Stimulated activated CD8-positive, alpha-beta memory T cell treated with anti-CD3 and anti-CD28 coated beads, Interleukin-7, amount 100 ng/mL, for 48 hours (primary cell): Measurements from ENCODE around the gene HES7.

Experiments
- DNase-seq, 2 donors: peaks; one replicate each; pipeline ENCODE4 v3.0.0-alpha.2; 2020; ENCODE audit warnings: low read depth in 1 of 2; ENCODE audit errors: extremely low read depth in 1 of 2

Gene HES7

DNA sequence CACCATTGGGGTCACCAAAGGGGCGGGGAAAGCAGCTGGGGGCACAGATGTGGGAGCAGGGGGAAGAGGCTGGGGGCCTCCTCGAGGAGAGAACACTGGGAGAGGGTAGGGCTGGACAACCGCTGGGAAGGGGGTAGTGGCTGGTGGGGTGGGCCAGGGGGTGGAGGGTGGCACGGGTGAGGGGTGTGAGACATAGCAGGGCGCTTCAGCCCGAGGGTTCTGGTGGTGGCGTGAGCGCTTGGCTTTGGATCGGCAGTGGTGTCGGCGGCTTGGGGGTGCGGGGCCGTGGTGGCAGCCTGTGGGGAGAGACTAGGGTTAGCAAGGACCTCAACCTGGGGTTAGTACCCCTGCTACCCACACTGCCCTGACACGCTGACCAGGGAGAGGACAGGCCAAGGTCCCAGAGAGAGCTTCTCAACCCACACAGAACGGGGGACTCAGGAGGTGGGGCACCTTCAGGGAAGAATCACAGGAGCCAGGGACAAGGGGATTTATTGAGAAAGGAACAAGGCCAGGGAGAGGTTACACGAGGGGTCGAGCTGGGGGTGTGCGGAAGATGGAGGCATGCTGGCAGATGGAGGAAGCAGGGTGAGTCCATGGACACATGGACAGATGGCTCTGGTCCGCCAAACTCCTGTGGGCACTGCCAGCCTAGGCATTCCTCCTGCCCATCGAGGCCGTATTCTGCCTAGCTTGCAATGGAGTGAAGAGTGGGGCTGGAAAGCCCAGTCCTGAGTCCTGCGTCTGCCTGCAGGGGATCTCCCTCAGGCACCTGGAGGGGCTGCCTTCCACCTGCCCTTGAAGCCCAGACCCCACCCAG is 19.9 kb upstream of the HES7 start:
- DNase-seq: no peak

DNA sequence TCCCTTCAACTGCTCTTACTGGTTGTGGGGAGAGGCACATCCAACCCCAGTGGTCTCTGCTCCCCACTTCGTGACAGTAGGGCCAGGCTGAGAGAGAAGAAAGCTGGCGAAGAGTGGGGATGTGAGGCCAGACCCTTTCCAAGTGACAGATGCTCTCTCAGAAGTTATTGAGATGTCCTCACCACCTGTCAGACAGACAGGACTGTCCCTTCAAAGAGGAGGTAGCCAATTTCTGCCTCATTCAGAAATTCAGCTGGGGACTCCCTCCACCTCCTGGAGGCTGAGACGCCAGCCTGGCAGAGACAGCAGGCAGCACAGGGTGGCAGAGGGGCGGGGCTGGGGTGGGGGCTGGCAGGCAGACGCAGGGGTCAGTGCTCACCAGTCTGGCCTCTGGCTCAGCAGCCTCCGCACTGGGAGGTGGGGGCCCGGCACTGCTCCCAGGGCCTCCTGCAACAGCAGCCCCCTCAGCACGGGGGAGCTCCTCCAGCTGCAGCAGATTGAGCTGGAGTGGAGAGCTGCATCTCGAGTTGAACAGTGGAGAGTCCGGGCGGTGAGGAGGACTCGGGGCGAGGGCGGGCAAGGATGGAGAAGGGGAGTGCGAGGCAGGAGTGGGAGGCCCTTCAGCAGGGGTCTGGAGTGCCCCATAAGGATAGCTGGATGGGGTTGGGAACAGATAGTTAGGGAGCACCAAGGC is 19.1 kb upstream of the HES7 start:
- DNase-seq: no peak

- no peak for DNase-seq
These were observed 18.4 kb upstream of the HES7 start for GRCh38 chr17:8142158-8142886.

GRCh38 chr17:8141741-8142140 is 17.8 kb upstream of the HES7 start:
- no peak for DNase-seq

GRCh38 chr17:8141045-8141444 is 17.1 kb upstream of the HES7 start:
- no peak for DNase-seq

DNA sequence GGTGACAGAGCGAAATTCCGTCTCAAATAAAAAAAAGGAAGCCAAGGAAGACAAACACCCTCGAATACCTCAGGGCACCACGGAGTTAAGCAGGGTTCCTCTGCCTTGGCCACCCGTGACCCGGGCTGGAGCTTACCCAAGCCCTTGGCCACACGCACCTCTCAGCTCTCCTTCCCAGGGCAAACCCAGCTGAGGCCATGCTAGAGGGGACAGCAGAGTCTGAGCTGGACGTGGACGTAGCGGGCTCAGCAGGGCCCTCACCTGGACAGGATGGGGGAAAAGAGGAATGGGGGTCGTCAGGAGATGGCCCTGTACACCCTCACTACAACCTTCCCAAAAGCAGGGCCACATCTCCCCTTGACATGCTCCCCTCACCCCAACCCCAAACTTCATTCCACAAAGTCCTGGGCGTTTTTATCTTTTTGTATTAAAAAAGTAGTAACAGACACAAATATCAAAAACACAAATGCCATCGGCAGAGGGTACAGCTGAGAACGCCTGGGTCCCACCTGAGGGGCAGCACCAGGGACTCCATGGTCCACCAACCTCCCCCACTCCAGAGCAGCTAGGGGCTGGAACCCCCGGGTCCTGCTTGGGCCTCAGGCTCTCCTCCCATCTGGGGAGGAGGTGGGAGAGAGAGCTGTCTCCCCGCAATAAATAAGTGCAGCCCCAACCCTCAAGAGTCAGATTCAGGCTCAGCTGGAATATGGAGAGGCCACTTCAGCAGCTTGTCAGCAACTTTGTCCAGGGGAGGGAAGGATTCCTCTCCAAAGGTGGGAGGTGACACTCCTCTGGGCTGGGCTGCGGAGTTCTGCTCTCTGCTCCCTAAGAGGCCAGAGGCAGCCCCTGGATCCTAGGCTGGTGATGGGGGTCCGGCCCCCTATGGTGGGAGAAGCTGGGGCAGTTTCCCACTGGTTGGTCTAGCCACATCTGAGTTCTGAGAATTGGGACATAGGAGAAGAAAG is 16.4 kb upstream of the HES7 start:
- no peak for DNase-seq

- peak; percentile 94 to 95 for DNase-seq
These were observed 14.9 kb upstream of the HES7 start for GRCh38 chr17:8138672-8139371.

GRCh38 chr17:8138374-8138671 is 14.4 kb upstream of the HES7 start:
- no peak for DNase-seq

GRCh38 chr17:8137645-8138373 is 13.9 kb upstream of the HES7 start:
- no peak for DNase-seq

DNA sequence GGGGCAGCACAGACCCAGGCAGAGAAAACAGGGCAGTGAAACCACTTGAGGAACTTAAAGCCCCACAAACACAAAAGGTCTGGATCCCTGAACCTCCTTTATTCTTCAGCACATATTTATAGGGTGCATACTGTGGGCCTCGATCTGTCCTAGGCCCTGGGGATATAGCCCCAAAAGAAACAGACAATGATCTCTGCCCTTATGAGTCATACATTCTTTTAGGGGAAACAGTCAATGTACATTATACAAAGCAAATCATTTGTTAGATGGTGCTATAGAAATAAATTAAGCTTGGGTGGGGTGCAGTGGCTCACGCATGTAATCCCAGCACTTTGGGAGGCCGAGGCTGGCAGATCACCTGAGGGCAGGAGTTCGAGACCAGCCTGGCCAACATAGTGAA is 10.0 kb upstream of the HES7 start:
- DNase-seq: no peak

GRCh38 chr17:8133399-8133798 is 9.5 kb upstream of the HES7 start:
- DNase-seq: no peak

- DNase-seq: no peak
These were observed 8.0 kb upstream of the HES7 start for GRCh38 chr17:8131844-8132441.

DNA sequence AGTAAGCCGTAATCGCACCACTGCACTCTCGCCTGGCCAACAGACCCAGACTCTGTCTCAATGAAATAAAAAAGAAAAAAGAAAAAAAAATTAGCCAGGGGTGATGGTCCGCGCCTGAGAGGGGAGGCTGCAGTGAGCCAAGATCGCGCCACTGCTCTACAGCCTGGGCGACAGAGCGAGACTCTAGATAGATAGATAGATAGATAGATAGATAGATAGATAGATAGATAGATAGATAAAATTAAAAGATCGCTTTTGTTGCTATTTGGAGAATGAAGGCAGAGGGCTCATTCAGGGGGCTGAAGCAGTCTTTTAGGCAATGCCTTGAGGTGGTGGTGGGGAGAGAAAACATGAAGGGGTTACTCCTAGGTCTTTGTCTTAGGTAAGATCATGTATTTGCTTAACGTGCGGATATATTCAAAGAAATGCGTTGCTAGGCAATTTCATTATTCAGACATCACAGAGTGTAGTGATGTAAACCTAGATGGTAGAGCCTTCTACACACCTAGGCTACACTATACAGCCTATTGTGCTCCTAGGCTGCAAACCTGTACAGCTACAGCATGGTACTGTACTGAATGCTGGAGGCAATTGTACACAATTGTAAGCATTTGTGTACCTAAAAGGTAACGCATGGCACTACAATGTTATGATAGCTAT is 4.3 kb upstream of the HES7 start:
- no peak for DNase-seq

GRCh38 chr17:8126491-8127066 is 2.7 kb upstream of the HES7 start:
- no peak for DNase-seq

GRCh38 chr17:8125947-8126490 is 2.1 kb upstream of the HES7 start:
- no peak for DNase-seq

DNA sequence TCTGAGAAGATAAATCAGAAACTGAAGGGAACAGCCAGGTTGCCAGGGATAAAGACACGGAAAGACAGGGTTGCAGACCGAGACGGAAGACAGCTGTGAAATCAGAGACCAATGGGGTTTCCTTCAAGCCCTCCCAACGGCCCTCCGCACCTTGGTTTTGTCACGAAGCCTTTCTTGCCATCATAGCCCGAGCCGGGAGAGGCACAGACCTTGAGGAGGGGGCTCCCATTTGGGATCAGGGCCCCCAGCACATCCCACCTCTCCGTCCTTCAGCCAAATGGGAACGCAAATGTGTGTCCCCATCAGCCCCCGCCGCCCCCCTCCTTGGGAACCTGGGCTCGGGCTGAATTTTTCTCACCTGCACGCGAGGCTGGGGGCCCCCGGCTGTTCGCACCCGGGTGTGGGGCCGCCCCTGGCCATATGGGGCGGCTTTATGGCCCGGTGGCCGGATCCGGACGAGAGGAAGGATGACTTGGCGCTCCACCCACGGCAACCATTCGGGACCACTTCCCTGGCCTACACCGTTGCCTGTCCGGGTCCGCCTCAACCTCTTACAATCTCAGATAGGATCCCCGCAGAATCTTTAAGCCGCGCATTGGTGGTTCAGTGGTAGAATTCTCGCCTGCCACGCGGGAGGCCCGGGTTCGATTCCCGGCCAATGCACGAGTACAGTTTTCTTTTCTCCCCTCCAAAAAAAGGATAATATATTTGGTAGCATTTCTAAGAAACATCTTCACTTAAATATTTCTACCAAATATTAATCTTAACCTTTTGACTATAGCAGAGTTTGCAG is 1.4 kb upstream of the HES7 start:
- peak; percentile 72 to 78 for DNase-seq
